GM21423 (cell line): ENCODE results near the gene ANKRD65.
A peak's percentile ranks its signal among the peaks of the same experiment; 100 is the strongest.
"Not testable (repeated sequence)": the region's sequence is repeated elsewhere in the genome, so short reads cannot be mapped to it uniquely, and the experiment has no call there.

ENCODE experiments used
- ATAC-seq: cut with Tn5 transposase; IDR thresholded peaks from one replicate; pipeline ENCODE4 v1.9.1; 2021; ENCODE audit warnings: mild to moderate bottlenecking, moderate library complexity; ENCODE audit not compliant: unreplicated experiment

ANKRD65 gene

DNA sequence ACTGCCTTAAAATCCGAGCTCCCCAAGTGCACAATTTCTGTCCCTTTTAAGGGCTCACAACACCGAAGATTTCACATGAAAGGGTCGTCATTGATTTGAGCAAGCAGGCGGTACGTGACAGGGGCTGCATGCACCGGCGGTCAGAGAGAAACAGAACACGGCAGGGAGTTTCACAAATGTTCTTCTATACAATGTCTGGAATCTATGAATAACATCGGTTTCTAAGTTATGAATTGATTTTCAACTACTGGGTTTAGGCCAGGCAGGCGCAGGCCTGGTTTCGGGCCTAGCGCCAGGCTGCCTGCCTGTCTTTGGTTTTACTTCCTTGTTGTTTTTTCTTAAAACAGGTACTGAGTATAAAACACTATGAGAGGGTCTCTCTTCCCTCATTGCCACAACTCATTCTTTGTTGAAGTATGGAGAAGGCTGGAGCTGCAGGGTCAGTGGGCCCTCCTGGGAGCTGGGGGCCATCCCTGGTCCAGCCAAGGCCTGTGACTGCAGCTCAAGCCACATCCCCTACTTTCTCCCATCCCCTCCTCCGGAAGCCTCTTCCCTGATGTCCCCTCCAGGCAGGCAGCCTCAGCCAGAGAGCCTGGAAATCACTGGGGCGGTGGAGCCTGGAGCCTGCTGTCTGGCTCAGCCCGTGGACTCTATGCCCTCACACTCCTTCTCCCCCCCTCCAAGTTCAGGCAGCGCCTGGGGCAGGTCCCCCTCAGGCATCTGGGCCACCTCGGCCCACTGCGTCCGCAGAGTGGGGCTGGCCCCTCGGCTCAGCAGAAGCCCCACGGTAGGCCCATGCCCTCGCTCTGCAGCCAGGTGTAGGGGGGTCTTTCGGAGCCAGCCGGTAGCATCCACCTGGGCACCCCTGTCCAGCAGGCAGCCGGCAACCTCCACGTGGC lies 2.4 kb downstream of the ANKRD65 start:
- no peak for ATAC-seq

DNA sequence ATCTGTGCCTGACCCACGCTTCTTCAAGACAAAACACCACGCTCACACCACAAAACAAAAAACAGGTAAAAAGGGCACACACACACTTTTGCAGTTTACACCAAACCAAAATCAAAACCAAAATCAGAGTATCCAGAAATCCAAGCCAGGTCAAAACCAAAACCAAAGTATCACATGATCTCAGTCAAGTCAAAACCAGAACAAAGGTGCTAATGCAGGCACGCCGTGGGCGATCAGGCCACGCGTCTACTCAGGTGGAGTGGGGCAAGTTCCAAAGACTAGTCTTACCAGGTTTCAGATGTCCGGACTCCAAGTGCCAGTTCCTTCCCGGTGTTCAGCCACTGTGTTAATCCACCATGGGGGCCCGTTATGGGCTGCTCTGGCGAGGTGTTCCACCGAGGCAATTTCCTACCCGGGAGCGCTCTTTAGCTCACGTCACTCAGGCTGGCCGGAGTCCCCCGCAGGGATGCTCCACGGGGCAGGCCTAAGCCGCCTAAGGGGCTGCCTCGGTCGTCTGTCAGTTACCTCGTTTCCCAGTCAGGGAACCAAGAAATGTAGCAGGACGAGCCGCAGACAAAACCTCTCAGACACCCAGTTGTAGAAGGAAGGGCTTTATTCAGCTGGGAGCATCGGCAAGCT lies 3.1 kb downstream of the ANKRD65 start:
- not testable (repeated sequence) for ATAC-seq

DNA sequence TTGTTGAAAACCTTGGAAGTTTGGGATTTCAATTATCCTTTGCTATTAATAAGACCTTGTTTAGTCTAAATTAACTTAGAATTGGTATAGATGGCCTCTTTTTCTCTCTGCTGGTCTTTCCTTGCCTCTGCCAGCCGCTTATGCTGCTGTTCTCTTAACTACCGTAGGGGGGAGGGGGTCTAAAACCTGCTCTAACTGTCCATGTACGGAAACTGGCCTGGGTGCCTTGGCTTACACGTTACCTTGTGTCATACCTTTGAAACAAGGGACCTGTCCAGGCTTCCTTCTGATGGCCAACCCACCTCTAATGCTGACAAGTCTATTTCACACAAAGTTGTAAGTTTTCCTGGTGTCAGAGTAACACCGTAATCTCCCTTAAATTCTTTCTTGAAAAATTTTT lies 3.7 kb downstream of the ANKRD65 start:
- ATAC-seq = not testable (repeated sequence)

GRCh38 chr1:1415751-1416150 lies 5.3 kb downstream of the ANKRD65 start:
- ATAC-seq = no peak

GRCh38 chr1:1412311-1412902 lies 8.7 kb downstream of the ANKRD65 start:
- not testable (repeated sequence) for ATAC-seq

DNA sequence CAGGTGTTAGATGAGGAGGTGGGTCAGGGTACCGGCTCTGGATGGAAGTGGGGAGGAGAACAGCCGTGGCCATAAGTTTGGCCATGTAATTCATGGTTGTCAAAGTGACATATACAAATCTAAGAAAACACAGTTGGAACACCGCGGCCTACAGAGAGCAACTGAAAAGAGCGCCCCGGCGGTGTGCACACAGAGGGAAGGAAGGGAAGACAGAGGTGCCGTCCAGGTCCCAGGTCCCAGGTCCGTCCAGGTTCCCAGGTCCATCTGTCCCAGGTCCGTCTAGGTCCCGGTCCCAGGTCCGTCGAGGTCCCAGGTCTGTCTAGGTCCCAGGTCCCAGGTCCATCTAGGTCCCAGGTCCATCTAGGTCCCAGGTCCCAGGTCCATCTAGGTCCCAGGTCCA lies 9.4 kb downstream of the ANKRD65 start:
- ATAC-seq = no peak

- not testable (repeated sequence) for ATAC-seq
These were observed 10.8 kb downstream of the ANKRD65 start for GRCh38 chr1:1410238-1410637.

- peak; percentile 28 for ATAC-seq
These were observed 13.3 kb downstream of the ANKRD65 start for GRCh38 chr1:1407636-1408318.

DNA sequence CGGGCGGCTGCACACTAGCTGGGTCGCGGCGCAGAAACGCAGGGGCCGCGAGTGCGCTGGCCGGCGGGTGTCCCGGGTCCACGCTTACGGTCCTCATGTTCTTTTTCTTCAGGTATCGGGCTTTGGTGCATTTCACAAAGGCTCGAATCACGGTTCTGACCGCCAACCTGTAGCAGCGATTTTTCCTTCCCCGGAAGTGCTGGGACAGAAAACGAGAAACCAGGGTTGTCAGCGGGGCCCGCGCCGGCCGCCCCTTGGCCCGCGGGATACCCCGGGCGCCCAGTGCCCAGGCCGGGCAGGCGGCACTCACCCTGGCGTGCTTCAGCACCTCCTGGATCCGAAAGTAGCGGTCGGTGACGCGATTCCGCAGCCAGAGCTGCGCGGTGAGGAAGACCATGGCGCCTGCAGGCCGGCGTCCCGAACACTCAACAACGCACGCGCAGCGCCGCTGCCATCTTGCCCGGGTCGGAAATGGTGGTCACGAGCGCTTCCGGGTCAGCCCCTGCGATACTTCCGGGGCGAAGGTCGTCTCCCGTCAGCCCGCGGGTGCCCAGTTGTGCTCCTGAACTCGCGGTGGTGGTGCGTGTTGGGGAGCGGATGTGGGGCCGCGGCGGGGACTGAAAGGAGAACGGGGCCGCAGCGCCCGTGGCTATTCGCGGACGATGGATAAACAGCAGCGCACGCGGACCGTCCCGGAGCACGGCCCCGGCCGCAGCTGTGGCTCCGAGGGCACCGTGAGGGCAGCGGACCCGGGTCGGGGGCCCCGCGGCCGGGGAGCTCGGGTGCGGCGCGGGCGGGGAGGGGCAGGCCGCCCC lies 14.0 kb downstream of the ANKRD65 start, which contains the start of gene MRPL20:
Gene MRPL20, minus strand, starts transcription at position 473 of the 815 bp plus-strand sequence. Its CDS starts 76 bp downstream, at position 397.
- ATAC-seq = peak; percentile 94

GRCh38 chr1:1406101-1406820 lies 14.8 kb downstream of the ANKRD65 start:
- no peak for ATAC-seq

DNA sequence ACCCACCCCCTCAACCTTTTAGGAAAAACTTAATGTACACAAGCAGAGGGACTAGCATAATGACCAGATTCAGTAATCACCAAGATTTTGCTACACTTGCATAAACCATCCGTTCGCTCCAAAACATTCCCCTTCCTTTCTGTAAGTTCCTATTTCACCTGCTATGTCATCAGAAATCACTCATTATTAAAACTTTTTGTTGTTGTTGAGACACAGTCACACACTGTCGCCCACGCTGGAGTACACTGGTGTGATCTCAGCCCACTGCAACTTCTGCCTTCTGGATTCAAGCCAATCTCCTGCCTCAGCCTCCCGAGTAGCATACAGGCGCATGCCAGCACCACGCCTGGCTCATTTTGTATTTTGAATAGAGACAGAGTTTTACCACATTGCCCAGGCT lies 17.4 kb downstream of the ANKRD65 start:
- ATAC-seq = no peak

DNA sequence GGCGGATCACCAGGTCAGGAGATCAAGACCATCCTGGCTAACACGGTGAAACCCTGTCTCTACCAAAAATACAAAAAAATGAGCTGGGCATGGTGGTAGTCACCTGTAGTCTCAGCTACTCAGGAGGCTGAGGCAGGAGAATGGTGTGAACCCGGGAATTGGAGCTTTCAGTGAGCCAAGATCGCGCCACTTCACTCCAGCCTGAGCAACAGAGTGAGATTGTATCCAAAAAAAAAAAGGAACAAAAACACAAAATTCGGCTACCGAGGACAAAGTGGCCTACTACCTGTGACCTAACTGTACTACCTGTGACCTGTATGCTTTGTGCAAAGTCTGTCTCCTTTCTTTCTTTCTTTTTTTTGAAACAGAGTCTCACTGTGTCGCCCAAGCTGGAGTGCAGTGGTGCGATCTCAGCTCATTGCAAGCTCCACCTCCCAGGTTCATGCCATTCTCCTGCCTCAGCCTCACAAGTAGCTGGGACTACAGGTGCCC lies 18.1 kb downstream of the ANKRD65 start:
- not testable (repeated sequence) for ATAC-seq

DNA sequence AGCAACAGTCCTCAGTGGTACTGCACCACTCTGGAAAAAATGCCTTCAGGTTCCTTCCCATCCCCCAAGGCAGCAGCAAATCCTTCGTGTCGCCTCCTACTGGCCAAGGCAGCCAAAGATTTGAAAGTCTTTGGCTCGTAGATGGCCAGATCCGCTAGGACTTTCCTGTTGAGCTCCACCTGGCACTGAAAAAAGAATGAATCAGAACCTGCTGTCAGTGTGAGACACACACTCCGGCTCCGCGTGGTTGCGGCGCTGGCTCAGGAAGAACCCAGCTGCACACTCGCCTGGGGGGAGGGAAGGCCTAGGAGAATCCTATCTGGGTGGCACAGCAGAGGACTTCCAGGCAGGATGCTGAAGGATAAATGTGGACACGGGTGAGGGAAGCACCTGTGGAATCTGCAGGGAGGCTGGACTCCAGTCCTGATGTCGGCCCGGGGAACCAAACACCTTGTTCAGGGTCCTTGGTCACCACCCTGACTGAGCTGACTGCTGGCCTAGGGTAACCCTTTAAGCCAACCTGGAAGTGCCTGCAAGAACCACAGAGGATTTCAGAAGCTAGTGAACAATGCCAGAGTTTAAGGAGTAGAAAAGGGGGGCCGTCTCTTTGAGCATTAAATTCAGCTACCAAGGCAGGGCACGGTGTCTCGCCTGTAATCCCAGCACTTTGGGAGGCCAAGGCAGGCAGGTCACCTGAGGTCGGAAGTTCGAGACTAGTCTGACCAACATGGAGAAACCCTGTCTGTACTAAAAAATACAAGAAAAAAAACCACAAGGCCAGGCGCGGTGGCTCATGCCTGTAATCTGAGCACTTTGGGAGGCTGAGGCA lies 18.8 kb downstream of the ANKRD65 start:
- no peak for ATAC-seq

DNA sequence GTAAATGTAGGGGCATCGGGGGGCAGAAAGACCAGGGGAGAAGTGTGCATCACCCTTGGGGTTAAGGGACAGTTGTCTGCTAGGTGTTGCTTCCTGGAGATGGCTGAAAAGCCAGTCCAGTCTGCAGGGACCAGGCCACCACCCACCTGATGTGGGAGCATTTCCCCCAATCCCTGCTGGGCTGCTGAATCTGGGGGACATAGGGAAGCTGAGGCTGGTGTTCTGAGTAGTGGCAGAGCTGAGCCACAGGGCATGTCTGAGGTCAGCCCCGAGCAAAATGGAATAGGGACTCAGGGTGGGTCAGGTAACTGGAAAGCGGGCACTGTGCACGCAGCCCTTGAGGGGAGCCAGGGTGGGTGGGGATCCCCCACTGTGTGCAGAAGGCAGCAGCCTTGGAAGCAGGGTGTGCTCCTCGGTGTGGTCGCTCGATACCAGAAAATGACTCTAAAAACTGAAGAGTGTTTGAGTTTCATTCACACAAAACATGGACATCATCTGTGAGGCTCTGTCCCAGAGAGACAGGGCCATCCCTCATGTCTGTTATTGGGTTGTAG lies 19.5 kb downstream of the ANKRD65 start:
- ATAC-seq = no peak

DNA sequence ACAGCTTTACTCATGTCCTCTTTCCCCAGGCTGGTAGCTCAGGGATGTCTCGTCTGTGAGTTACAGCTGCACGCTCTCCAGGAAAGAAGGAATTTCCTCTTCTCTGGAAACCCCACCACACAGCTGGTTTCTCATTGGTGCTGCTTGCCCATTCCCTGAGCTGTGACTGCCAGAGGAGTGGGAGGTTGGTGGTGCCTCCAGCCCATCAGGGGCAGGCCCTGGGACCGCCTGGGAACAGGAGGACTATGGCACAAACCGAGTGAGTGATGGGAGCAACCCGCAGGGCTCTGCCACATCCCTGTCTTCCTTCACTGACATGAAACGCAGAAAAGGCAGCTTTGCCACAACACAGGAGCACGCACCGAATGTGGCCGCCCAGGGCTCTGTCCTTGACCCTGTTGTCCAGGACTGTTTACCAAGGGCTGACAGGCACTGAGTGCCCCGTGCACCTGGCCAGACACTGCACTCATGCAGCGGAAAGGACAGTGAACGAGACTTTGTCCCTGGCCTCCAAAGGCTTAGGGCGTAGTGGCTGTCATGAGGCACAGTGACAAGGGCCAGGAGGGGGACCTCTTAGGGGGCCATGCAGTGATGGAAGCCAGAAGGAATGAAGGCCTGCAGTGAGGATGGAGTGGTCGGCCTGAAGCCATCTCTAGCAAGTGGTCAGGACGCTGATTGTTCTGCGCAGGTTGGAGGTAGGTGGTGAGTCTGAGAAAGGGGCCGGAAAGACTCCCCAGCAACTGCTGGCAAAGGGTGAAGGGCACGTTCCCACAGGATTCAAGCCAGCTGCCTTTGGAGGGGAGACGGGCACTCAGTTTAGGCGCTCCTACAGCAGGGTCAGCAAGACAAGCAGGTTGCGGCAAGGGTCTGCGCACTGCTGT lies 20.3 kb downstream of the ANKRD65 start:
- ATAC-seq = no peak

DNA sequence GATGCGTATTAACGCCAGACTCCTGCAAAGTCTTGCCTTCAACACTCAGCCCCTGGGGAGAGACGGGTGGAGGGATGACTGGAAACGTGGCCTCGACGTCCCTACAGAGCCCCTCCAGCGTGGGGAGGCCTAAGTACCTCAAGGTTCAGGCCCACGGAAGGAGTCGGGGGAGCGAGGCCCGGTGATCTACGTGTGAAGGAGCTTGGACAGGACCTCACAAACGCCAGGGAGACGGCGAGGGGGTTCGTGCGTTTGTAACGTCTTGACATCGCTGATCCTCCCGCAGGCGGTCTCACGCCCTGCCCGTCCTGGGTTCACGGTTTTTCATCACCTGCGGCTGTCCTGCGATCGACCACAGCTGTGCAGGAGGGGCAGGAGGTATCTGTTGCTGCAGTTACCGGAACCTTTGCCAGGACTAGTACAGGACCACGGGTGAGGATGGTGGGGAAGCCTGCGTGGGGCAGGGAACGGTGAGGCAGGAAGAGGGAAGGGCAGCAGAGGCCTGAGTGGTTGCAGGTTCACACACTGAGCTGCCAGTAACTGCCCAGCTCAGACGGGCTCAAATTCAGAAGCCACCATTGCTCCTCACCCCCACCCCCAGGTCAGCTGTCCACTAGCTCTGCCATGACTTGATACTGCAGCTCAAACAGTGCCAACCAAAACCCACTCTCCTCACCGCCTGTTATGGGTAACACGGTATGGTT lies 21.1 kb downstream of the ANKRD65 start:
- ATAC-seq = no peak
